Panc1 (cell line): Measurements from ENCODE around the gene TFDP1. TPM values are rescaled to one million over a fixed set of nuclear protein-coding genes. Genes with fewer than 3 reads are reported as not detected.

Experiments used
- ATAC-seq: fragments of 200-7000 bp; cut with Tn5 transposase; 2 replicates; pipeline ENCODE4 v1.9.1; 2020; ENCODE audit warnings: mild to moderate bottlenecking, moderate library complexity
- BruUV-seq: library from RNA; stranded (reverse); fragments of 400-500 nt; replicated peaks from 2 replicates; lab custom pipeline; 2021; lab: Mats Ljungman, UMichigan
- CTCF ChIA-PET: fragments of 300-600 bp; sonication (Branson Sonifier 250); formaldehyde crosslinking; loops from one replicate; lab custom pipeline; 2022; ENCODE audit warnings: antibody characterized with exemption; lab: Charles Lee
- POLR2A ChIA-PET: fragments of 300-600 bp; sonication (Branson Sonifier 250); formaldehyde crosslinking; loops from one replicate; lab custom pipeline; 2022; ENCODE audit warnings: antibody characterized with exemption; lab: Charles Lee
- DNase-seq: peaks from one replicate; pipeline ENCODE4 v3.0.0-alpha.2; 2010; ENCODE audit warnings: low read depth, low spot score
- H3K27ac ChIP-seq: 2 replicates; pipeline ENCODE4 v1.5.1; 2011; ENCODE audit warnings: mild to moderate bottlenecking, low read length, inconsistent platforms
- H3K27me3 ChIP-seq: fragments of 200-500 bp; sonication (Bioruptor generic); 2 replicates; pipeline ENCODE4 v1.6.0; 2014; ENCODE audit warnings: low read length, inconsistent platforms; ENCODE audit not compliant: control insufficient read depth, insufficient read depth
- H3K36me3 ChIP-seq: fragments of 200-500 bp; sonication (Bioruptor generic); 2 replicates; pipeline ENCODE4 v1.5.1; 2014; ENCODE audit warnings: inconsistent platforms, mild to moderate bottlenecking, low read length, moderate library complexity; ENCODE audit not compliant: control insufficient read depth, insufficient read depth
- H3K4me1 ChIP-seq: 2 replicates; pipeline ENCODE4 v1.5.1; 2011; ENCODE audit warnings: inconsistent platforms, mild to moderate bottlenecking, low read length, moderate library complexity; ENCODE audit not compliant: control insufficient read depth, insufficient read depth
- H3K4me3 ChIP-seq, 2 experiments: 2 replicates each; pipeline ENCODE4 v1.5.1; 2011 to 2012; ENCODE audit warnings: low read depth in 2 of 2, low read length in 2 of 2, mild to moderate bottlenecking in 2 of 2, inconsistent platforms in 1 of 2, moderate library complexity in 1 of 2
- H3K9me3 ChIP-seq: fragments of 200-500 bp; sonication (Bioruptor generic); 2 replicates; pipeline ENCODE4 v1.5.1; 2014; ENCODE audit warnings: low read depth, mild to moderate bottlenecking, inconsistent platforms, low read length, moderate library complexity; ENCODE audit not compliant: control insufficient read depth, insufficient read depth
- POLR2AphosphoS5 ChIP-seq: IDR thresholded peaks from 2 replicates; pipeline ENCODE4 v1.6.1; 2012; ENCODE audit warnings: mild to moderate bottlenecking, low read depth, low read length, moderate library complexity
- SIN3A ChIP-seq: IDR thresholded peaks from 2 replicates; pipeline ENCODE4 v1.6.1; 2012; ENCODE audit warnings: low read depth, mild to moderate bottlenecking, low read length, moderate library complexity, borderline replicate concordance; ENCODE audit not compliant: insufficient read depth
- TCF7L2 ChIP-seq: IDR thresholded peaks from 2 replicates; pipeline ENCODE4 v1.6.1; 2011; ENCODE audit warnings: mild to moderate bottlenecking, low read depth, low read length, inconsistent platforms
- in situ Hi-C: cut with HindIII; loops from 2 replicates; pipeline ENCODE4 v1.10.0; 2016; ENCODE audit warnings: low sequenced_read_pairs, low pct_unique_long_range_greater_than_20kb
- intact Hi-C: fragments of 100-400 bp; cut with micrococcal nuclease; formaldehyde crosslinking; loops from one replicate; pipeline ENCODE4 v1.10.0; 2022; ENCODE audit not compliant: unreplicated experiment
- total RNA-seq: library from RNA; stranded (reverse); gene quantifications from one replicate; pipeline ENCODE4 v1.2.1, GENCODE V29; 2021; ENCODE audit not compliant: unreplicated experiment
- TF ChIP-seq, protein P1 (sequence below), 2 experiments: IDR thresholded peaks; 2 replicates each; pipeline ENCODE4 v1.6.1; 2011 to 2012; ENCODE audit warnings: low read depth in 2 of 2, control low read depth in 1 of 2, low read length in 1 of 2, mild to moderate bottlenecking in 1 of 2, moderate library complexity in 1 of 2; ENCODE audit not compliant: insufficient read depth in 1 of 2
- TF ChIP-seq, protein P2 (sequence below): fragments of 450-650 bp; IDR thresholded peaks from 2 replicates; pipeline ENCODE4 v1.5.1; 2017; ENCODE audit warnings: mild to moderate bottlenecking

TFDP1 gene
- total RNA-seq, 1 experiment from 2014 or later: 91.6 TPM

DNA sequence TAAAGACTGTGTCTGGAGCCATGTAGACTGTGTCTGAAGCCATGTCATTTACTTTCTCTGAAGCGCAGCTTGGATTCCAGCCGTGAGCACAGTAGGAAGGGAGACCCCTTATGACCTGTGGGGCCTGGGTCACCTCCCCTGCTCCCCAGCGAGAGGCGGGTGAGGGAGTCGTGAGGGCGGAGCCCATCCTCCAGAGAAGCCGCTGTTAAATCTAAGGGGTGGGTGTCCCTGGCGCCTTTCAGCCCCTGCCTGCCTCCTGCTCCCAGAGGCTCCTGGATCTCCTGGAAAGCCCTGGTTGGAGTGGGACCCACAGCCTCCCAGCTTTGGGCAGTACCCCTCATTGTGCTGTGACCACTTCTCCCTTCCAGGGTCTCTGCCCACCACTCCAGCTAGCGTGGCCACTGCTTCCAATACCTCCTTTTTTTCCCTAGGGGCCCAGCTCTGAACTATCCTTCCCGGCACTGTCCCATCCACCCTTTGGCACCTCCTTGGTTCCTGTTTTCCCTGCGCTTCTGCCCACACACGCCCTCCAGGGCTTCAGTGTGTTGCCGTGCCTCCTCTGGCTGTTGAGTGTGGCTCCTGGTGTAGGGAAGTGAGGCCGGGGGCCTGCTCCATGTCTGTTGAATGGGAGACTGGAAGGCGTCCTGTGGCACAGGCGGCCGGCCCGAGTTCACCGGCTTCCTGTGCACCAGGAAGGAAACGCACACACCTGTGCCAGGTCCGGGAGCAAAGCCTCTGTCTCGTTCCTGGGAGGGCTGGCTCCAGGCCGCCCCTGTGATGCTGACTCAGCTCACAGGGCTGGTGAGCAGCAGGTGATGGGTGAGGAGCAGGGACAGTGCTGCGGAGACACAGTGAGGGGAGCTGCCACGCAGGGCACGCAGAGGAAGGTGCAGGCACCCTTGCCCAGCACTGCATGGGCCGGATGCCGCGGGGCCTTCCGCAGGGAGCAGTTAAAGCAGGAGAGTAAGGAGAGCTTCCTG is 44.0 kb downstream of the TFDP1 start:
- Histone ChIP-seq H3K4me1 (peaks cover 3% of the 10 kb centered on the region; the same call in 1 of the 2 replicates), H3K27me3 (no peaks in the 10 kb centered on the region), H3K4me3 (no peak overlapping the region), H3K9me3 (no peaks in the 10 kb centered on the region), H3K36me3 (no peaks in the 10 kb centered on the region; the same call in 1 of the 2 replicates), H3K27ac (no peak overlapping the region)
- TF ChIP-seq, protein P1, sequence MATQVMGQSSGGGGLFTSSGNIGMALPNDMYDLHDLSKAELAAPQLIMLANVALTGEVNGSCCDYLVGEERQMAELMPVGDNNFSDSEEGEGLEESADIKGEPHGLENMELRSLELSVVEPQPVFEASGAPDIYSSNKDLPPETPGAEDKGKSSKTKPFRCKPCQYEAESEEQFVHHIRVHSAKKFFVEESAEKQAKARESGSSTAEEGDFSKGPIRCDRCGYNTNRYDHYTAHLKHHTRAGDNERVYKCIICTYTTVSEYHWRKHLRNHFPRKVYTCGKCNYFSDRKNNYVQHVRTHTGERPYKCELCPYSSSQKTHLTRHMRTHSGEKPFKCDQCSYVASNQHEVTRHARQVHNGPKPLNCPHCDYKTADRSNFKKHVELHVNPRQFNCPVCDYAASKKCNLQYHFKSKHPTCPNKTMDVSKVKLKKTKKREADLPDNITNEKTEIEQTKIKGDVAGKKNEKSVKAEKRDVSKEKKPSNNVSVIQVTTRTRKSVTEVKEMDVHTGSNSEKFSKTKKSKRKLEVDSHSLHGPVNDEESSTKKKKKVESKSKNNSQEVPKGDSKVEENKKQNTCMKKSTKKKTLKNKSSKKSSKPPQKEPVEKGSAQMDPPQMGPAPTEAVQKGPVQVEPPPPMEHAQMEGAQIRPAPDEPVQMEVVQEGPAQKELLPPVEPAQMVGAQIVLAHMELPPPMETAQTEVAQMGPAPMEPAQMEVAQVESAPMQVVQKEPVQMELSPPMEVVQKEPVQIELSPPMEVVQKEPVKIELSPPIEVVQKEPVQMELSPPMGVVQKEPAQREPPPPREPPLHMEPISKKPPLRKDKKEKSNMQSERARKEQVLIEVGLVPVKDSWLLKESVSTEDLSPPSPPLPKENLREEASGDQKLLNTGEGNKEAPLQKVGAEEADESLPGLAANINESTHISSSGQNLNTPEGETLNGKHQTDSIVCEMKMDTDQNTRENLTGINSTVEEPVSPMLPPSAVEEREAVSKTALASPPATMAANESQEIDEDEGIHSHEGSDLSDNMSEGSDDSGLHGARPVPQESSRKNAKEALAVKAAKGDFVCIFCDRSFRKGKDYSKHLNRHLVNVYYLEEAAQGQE (IDR thresholded peaks at IDR 0.05; ENCODE audit: insufficient read depth in 1 of 2, low read depth in 2 of 2, low read length in 1 of 2): no peak
- TF ChIP-seq TCF7L2: no peak
- no peak for TF ChIP-seq POLR2AphosphoS5
- no peak for TF ChIP-seq SIN3A
- TF ChIP-seq, protein P2, sequence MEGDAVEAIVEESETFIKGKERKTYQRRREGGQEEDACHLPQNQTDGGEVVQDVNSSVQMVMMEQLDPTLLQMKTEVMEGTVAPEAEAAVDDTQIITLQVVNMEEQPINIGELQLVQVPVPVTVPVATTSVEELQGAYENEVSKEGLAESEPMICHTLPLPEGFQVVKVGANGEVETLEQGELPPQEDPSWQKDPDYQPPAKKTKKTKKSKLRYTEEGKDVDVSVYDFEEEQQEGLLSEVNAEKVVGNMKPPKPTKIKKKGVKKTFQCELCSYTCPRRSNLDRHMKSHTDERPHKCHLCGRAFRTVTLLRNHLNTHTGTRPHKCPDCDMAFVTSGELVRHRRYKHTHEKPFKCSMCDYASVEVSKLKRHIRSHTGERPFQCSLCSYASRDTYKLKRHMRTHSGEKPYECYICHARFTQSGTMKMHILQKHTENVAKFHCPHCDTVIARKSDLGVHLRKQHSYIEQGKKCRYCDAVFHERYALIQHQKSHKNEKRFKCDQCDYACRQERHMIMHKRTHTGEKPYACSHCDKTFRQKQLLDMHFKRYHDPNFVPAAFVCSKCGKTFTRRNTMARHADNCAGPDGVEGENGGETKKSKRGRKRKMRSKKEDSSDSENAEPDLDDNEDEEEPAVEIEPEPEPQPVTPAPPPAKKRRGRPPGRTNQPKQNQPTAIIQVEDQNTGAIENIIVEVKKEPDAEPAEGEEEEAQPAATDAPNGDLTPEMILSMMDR: no peak
- ChIA-PET CTCF (no interaction called here), POLR2A (no interaction called here)
- DNase-seq (no peak), ATAC-seq (no peak)
- intact Hi-C loops (no loop called here), in situ Hi-C loops (no loop called here)
- BruUV-seq: no TSS peak

DNA sequence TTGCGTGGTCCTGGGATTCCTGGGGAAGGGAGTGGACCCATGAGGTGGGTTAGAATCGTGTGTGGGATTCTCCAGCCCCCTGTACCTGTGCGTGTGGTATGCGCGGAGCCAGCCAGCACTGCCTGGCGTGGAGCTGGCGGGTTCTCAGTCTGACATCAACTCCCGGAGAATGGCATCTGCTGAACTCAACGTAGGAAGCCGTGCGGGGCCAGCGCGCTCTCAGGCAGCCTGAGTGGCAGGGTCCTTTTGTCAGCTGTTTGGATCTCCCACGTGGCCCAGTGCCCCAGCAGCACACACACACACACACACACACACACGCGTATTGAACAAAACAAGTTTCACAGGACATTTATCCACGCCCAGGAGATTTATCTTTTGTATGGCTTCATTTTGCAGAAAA is 45.3 kb downstream of the TFDP1 start:
- no TSS peak for BruUV-seq
- DNase-seq (no peak), ATAC-seq (no peak)
- CTCF ChIA-PET: no interaction called here
- in situ Hi-C loops: no loop called here
- Histone ChIP-seq H3K4me3 (no peak overlapping the region), H3K9me3 (no peaks in the 10 kb centered on the region), H3K27me3 (no peaks in the 10 kb centered on the region), H3K27ac (no peak overlapping the region), H3K4me1 (peaks cover 3% of the 10 kb centered on the region; the same call in 1 of the 2 replicates), H3K36me3 (peaks cover 3% of the 10 kb centered on the region; the same call in 1 of the 2 replicates)
- intact Hi-C loops: no loop called here
- POLR2A ChIA-PET: no interaction called here
- TF ChIP-seq, protein P1 (IDR thresholded peaks at IDR 0.05; ENCODE audit: insufficient read depth in 1 of 2, low read depth in 2 of 2, low read length in 1 of 2): no peak
- TF ChIP-seq POLR2AphosphoS5 (no peak), SIN3A (no peak), TCF7L2 (no peak)
- TF ChIP-seq, protein P2: no peak
